NCI-H187 treated with DMSO at 0.1 percent for 48 hours (cell line): ENCODE results near the gene GPN2.

Experiments
- DNase-seq: peaks from one replicate; lab custom pipeline; 2025; lab: John Stamatoyannopoulos, UW

The GPN2 gene

GRCh38 chr1:26831546-26832248 is 58.4 kb downstream of the GPN2 start:
- no peak for DNase-seq

GRCh38 chr1:26831059-26831458 is 59.0 kb downstream of the GPN2 start:
- no peak for DNase-seq

GRCh38 chr1:26829184-26829911 is 60.7 kb downstream of the GPN2 start:
- no peak for DNase-seq

- no peak for DNase-seq
Observed at GRCh38 chr1:26828411-26828991, 61.6 kb downstream of the GPN2 start.

- no peak for DNase-seq
Observed at GRCh38 chr1:26827663-26828062, 62.4 kb downstream of the GPN2 start.

- no peak for DNase-seq
Observed at GRCh38 chr1:26827106-26827604, 62.9 kb downstream of the GPN2 start.

- no peak for DNase-seq
Observed at GRCh38 chr1:26826261-26827105, 63.6 kb downstream of the GPN2 start, which contains the start of gene ZDHHC18. Gene ZDHHC18, plus strand, starts transcription at chr1:26826688. Its CDS starts 117 bp downstream, at chr1:26826805.
